ENCODE measurements around the gene GOLT1A. TPM values are rescaled to one million over a fixed set of nuclear protein-coding genes. Genes with fewer than 3 reads are reported as not detected.
A peak's percentile ranks its signal among the peaks of the same experiment; 100 is the strongest.

GOLT1A gene
- total RNA-seq, 1 donor from 2014 or later: 4.2 TPM

- no peak for DNase-seq (ENCODE audit: low spot score, unreplicated experiment)
- no peaks in the 10 kb centered on the region for H3K27me3 Mint-ChIP-seq
- no peaks in the 10 kb centered on the region for H3K9me3 Mint-ChIP-seq (ENCODE audit: low read depth)
- H3K4me1 Mint-ChIP-seq (ENCODE audit: low read depth): no peaks in the 10 kb centered on the region
- peak overlapping the region; percentile 74 for H3K27ac Mint-ChIP-seq
- TF ChIP-seq CTCF (IDR thresholded peaks at IDR 0.05; ENCODE audit: unreplicated experiment): no peak
- no peak overlapping the region for H3K4me3 Mint-ChIP-seq (ENCODE audit: low read depth)
- H3K36me3 Mint-ChIP-seq (ENCODE audit: insufficient read depth): peaks cover 11% of the 10 kb centered on the region
Observed at GRCh38 chr1:204251926-204252689, 38.3 kb upstream of the GOLT1A start.

- no peak for DNase-seq (ENCODE audit: low spot score, unreplicated experiment)
- H3K4me3 Mint-ChIP-seq (ENCODE audit: low read depth): no peak overlapping the region
- peak overlapping the region; percentile 54 for H3K27ac Mint-ChIP-seq
- peaks cover 15% of the 10 kb centered on the region for H3K36me3 Mint-ChIP-seq (ENCODE audit: insufficient read depth)
- H3K27me3 Mint-ChIP-seq: no peaks in the 10 kb centered on the region
- no peak for TF ChIP-seq CTCF (IDR thresholded peaks at IDR 0.05; ENCODE audit: unreplicated experiment)
- no peaks in the 10 kb centered on the region for H3K9me3 Mint-ChIP-seq (ENCODE audit: low read depth)
- H3K4me1 Mint-ChIP-seq (ENCODE audit: low read depth): no peaks in the 10 kb centered on the region
Observed at GRCh38 chr1:204251286-204251685, 37.5 kb upstream of the GOLT1A start.

- no peaks in the 10 kb centered on the region for H3K27me3 Mint-ChIP-seq
- TF ChIP-seq CTCF (IDR thresholded peaks at IDR 0.05; ENCODE audit: unreplicated experiment): no peak
- H3K36me3 Mint-ChIP-seq (ENCODE audit: insufficient read depth): peaks cover 16% of the 10 kb centered on the region
- no peak overlapping the region for H3K4me3 Mint-ChIP-seq (ENCODE audit: low read depth)
- peak overlapping the region; percentile 64 for H3K27ac Mint-ChIP-seq
- no peaks in the 10 kb centered on the region for H3K4me1 Mint-ChIP-seq (ENCODE audit: low read depth)
- no peaks in the 10 kb centered on the region for H3K9me3 Mint-ChIP-seq (ENCODE audit: low read depth)
- no peak for DNase-seq (ENCODE audit: low spot score, unreplicated experiment)
Observed at GRCh38 chr1:204250428-204251030, 36.7 kb upstream of the GOLT1A start.

GRCh38 chr1:204249736-204250427, 36.1 kb upstream of the GOLT1A start:
- H3K27me3 Mint-ChIP-seq: no peaks in the 10 kb centered on the region
- H3K4me3 Mint-ChIP-seq (ENCODE audit: low read depth): no peak overlapping the region
- peaks cover 19% of the 10 kb centered on the region for H3K36me3 Mint-ChIP-seq (ENCODE audit: insufficient read depth)
- no peaks in the 10 kb centered on the region for H3K4me1 Mint-ChIP-seq (ENCODE audit: low read depth)
- H3K9me3 Mint-ChIP-seq (ENCODE audit: low read depth): no peaks in the 10 kb centered on the region
- DNase-seq (ENCODE audit: low spot score, unreplicated experiment): no peak
- H3K27ac Mint-ChIP-seq: peak overlapping the region; percentile 78
- no peak for TF ChIP-seq CTCF (IDR thresholded peaks at IDR 0.05; ENCODE audit: unreplicated experiment)

GRCh38 chr1:204248954-204249353, 35.2 kb upstream of the GOLT1A start:
- Mint-ChIP-seq H3K27me3 (no peaks in the 10 kb centered on the region), H3K4me1 (ENCODE audit: low read depth) (no peaks in the 10 kb centered on the region)
- TF ChIP-seq CTCF (IDR thresholded peaks at IDR 0.05; ENCODE audit: unreplicated experiment): no peak

More at GRCh38 chr1:204248954-204249353, 35.2 kb upstream of the GOLT1A start:
- Mint-ChIP-seq H3K9me3 (ENCODE audit: low read depth) (no peaks in the 10 kb centered on the region), H3K4me3 (ENCODE audit: low read depth) (no peak overlapping the region), H3K36me3 (ENCODE audit: insufficient read depth) (peaks cover 21% of the 10 kb centered on the region), H3K27ac (no peak overlapping the region)
- DNase-seq (ENCODE audit: low spot score, unreplicated experiment): no peak

Data from progenitor cell of endocrine pancreas (in vitro differentiated cells).